GM21576 (cell line): ENCODE measurements around the gene CACNA1C.

Experiments
- ATAC-seq: cut with Tn5 transposase; IDR thresholded peaks from one replicate; pipeline ENCODE4 v1.9.1; 2021; ENCODE audit warnings: mild to moderate bottlenecking, moderate library complexity; ENCODE audit not compliant: unreplicated experiment

The CACNA1C gene

GRCh38 chr12:2167231-2167630, 114.4 kb downstream of the CACNA1C start:
- no peak for ATAC-seq

- no peak for ATAC-seq
Measured at GRCh38 chr12:2168808-2169207, 116.0 kb downstream of the CACNA1C start.

GRCh38 chr12:2169489-2169888, 116.7 kb downstream of the CACNA1C start:
- ATAC-seq: no peak

- no peak for ATAC-seq
Measured at GRCh38 chr12:2169940-2170339, 117.2 kb downstream of the CACNA1C start.

GRCh38 chr12:2170376-2170775, 117.6 kb downstream of the CACNA1C start:
- ATAC-seq: no peak

- ATAC-seq: no peak
Measured at GRCh38 chr12:2171672-2172426, 119.1 kb downstream of the CACNA1C start.

GRCh38 chr12:2172491-2173214, 119.9 kb downstream of the CACNA1C start:
- ATAC-seq: no peak

- ATAC-seq: no peak
Measured at GRCh38 chr12:2173971-2174370, 121.2 kb downstream of the CACNA1C start.

GRCh38 chr12:2177003-2177402, 124.2 kb downstream of the CACNA1C start:
- ATAC-seq: no peak

GRCh38 chr12:2177751-2178150, 125.0 kb downstream of the CACNA1C start:
- no peak for ATAC-seq

GRCh38 chr12:2179058-2179457, 126.3 kb downstream of the CACNA1C start:
- ATAC-seq: no peak

GRCh38 chr12:2179953-2180736, 127.4 kb downstream of the CACNA1C start:
- ATAC-seq: no peak

GRCh38 chr12:2180737-2181082, 127.9 kb downstream of the CACNA1C start:
- ATAC-seq: no peak

GRCh38 chr12:2183556-2184541, 131.1 kb downstream of the CACNA1C start:
- no peak for ATAC-seq

- no peak for ATAC-seq
Measured at GRCh38 chr12:2185751-2186341, 133.1 kb downstream of the CACNA1C start.

GRCh38 chr12:2187195-2187945, 134.6 kb downstream of the CACNA1C start:
- ATAC-seq: no peak

GRCh38 chr12:2190085-2190484, 137.3 kb downstream of the CACNA1C start:
- no peak for ATAC-seq

GRCh38 chr12:2190896-2191533, 138.2 kb downstream of the CACNA1C start:
- ATAC-seq: no peak
